GM18511 (cell line): ENCODE data around the gene COL4A2.

Source experiments
- ATAC-seq: cut with Tn5 transposase; IDR thresholded peaks from one replicate; pipeline ENCODE4 v1.9.1; 2021; ENCODE audit warnings: mild to moderate bottlenecking, moderate library complexity; ENCODE audit not compliant: unreplicated experiment

Gene COL4A2

GRCh38 chr13:110431425-110432294 is 124.6 kb downstream of the COL4A2 start:
- ATAC-seq = no peak

GRCh38 chr13:110432522-110432921 is 125.4 kb downstream of the COL4A2 start:
- no peak for ATAC-seq

DNA sequence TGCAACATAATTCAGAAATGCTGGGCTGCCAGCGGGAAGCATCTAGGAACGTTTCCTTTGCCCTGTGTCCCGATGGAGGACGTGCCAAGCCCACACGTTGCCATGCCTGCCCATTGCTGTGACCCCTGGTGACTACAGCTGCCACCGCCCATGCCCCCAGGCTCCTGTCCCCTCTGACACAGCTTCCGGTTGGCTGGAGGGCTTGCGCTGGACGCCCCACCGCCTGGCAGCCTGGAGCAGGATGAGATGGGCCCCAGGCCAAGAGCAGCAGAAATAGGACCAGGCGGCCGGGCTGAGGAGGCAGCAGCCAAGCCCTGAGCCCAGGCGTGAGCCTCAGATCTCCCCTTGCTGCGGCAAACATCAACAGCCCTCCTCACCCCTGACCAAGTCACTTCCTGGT is 125.9 kb downstream of the COL4A2 start:
- no peak for ATAC-seq

DNA sequence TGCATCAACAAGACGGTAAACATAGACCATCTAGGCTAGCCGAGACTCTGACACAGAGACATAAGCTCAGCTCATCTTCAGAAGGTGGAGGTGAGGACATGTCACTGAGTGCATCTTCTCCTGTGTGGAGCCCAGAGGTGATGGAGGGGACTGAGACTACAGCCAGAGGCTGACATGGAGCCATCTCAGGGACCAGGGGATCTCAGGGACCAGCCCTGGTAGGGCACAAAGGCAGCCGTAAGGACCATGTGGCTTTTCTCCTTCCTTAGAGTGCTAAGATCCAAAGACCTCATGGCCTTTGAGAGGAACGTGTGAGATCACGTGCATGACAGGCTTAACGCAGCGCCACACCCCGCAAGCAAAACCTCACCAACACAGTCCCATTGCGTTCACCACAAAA is 127.5 kb downstream of the COL4A2 start:
- ATAC-seq = no peak

DNA sequence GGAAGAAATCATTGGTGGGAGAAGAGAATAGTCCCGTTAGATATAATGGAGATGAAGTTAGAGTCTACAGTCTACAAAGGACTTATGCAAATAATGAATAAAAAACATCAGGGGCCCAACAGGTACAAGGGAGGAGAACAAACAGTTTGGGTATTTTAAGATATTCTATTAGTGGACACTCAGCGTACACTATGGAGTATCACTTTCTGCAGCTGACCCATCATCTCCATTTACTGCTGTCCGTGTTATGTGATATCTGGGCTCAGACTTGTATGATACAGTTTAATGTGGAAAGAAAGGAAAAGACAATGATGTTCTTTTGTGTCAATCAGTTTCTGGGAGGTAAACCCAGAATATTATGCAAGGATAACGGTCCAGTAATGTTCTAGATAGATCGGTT is 128.2 kb downstream of the COL4A2 start:
- ATAC-seq = no peak

GRCh38 chr13:110436276-110436675 is 129.2 kb downstream of the COL4A2 start:
- ATAC-seq = no peak

- ATAC-seq = no peak
These were observed 129.8 kb downstream of the COL4A2 start for GRCh38 chr13:110436786-110437370.

DNA sequence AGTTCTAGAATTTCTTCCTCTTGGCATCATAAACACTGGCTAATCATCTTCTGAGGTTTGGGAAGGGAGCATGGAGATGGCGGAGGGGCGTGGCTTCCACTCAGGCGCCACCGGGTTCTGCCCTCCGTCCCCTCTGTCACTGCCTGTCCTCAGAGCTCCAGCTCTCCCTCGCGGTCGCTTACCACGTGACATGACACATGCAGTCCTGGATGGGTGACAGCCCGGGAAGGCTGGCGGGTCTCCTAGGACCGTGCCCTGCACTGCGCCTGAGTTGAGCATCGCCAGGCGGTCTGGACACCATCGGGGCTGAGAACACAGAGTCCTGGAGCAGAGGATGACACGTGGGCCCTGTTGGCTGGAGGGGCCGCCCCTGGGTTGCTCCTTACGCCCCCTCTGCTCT is 131.1 kb downstream of the COL4A2 start:
- ATAC-seq = no peak

DNA sequence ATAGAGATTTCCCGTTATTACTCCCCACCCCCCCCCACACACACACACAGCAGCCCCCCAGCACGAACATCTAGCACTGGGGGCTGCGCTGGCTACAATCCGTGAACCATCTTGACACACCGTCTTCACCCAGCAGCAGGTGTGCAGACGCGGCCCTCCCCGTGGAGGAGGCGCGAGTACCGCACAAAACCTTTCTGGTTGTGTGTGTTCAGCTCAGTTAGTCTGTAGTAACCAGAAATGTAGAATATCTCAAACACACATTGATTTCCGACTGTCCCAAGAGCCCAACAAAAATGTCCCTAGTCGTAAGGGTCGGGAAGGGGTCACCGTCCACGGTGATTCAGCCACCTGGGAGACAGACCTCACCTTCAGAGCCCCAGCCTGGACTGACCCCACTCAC is 131.7 kb downstream of the COL4A2 start:
- ATAC-seq = no peak

GRCh38 chr13:110440946-110441731 is 134.1 kb downstream of the COL4A2 start:
- no peak for ATAC-seq

- ATAC-seq = no peak
These were observed 136.0 kb downstream of the COL4A2 start for GRCh38 chr13:110442930-110443621.

GRCh38 chr13:110443622-110444225 is 136.6 kb downstream of the COL4A2 start:
- peak; percentile 40 for ATAC-seq

DNA sequence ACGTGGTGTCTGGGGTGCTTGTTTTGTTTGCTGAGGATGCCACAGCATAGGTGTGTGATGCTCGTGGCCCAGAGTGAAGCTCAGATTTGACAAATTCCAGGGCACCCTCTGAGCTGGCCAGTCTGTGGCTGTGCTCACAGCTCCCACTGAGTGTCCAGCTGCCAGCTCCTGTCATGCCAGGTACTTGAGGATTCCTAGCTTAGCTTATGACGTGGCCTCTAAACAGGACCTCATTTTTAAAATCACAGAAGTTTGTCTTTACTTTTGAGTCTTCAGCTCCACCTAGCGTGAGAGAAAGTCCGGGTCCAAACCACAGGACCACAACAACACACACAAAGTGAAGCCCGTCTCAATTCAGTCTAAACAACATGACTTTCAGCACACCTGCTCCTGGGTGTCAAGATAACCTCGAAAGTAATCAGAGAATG is 137.2 kb downstream of the COL4A2 start:
- ATAC-seq = peak; percentile 66

GRCh38 chr13:110445183-110445582 is 138.1 kb downstream of the COL4A2 start:
- ATAC-seq = peak; percentile 41

DNA sequence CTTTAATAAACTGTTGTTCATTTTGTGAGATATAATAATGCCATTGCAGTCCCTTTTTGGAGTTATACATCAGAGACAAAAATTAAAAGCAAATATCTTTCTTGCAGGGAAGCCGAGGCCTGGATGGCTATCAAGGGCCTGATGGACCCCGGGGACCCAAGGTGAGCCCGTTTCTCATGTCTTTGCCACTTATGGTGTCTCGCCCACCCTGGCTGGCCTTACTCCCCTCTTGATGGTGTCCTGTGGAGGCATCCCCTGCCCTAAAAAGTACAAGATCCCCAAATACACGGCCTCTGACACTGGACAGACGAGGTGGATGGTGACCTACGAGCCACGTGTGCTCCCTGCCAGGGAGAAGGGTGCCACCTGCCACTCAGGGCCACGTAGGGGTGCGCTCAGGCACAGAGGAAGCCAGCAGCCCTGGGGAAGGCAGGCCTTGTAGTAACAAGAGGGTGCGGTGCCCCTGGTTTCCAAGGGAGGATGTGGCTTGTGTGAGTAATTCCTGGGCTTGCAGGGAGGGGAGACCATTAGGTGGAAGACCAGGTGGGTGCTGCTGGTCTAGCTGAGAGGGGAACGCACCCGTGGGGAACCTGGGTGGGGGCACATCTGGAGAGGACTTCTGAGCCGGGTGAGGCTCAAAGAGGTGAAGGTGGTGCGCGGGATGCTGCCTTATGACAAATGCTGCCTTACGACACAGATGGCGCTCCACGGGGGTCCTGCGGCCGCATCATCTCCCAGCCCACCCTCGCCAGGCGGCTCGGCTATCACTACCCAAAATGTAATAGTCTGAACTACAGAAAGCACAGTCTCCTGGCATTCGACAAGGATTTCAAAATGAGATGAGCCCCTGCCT is 138.9 kb downstream of the COL4A2 start:
- no peak for ATAC-seq

DNA sequence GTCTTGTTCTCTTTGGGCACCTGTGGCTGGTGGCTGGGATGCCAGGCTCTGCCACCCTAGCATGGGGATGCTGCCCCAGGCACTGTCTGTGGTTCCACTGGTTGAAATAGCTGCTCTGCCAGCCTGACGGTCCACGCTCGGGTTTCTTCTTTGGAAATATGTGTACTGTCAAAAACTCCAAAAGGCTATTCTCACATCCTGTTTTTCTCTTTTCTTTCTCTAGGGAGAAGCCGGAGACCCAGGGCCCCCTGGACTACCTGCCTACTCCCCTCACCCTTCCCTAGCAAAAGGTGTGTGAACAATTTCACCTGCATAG is 139.4 kb downstream of the COL4A2 start:
- no peak for ATAC-seq

DNA sequence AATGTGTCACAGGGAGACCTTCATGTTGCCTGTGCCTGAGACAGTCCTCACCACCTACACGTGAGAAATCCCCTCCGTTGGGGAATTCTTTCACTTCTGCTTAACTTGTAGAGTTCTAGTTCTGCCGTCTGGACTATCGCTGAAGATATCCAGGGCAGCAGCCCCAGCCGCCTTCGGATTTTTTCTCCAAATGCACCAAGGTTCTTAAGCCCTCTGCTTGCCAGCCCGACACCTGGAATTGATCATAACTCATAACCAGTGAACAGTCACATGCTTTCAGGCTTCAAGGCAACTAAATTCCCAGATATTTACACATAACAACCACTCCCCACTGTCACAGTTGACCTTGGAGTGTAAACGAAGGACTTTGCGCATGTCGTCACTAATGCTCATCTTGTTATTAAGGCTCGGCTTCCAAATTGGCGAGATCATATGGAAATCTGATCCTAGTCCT is 140.0 kb downstream of the COL4A2 start:
- ATAC-seq = peak; percentile 37

DNA sequence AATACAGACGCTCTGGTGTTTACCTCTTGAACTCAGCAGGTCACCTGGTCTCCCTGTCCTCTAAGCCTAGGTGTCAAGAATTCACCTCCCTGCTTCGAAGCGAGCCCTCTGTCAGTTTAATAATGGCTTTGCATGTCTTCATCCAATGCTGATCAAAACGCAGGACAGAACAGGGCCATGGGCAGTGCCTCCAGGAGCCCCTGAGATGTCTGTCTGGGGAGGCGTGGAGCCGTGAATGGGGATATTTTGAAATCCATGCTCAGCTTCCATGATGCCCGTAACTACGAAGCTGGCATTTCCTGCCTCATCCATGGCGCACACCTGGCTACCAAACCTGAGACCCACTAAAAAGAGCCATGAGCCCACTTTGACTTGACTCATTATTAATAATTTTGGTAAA is 140.7 kb downstream of the COL4A2 start:
- ATAC-seq = no peak

- no peak for ATAC-seq
These were observed 141.1 kb downstream of the COL4A2 start for GRCh38 chr13:110448230-110448629.

GRCh38 chr13:110448677-110449076 is 141.6 kb downstream of the COL4A2 start:
- no peak for ATAC-seq
